ENCODE data around the gene TNFSF13B.
"Not testable (repeated sequence)": the region's sequence is repeated elsewhere in the genome, so short reads cannot be mapped to it uniquely, and the experiment has no call there.

TNFSF13B gene

GRCh38 chr13:108269601-108270328 lies at the start of gene TNFSF13B:
TNFSF13B (plus strand) TSS chr13:108269718; CDS start chr13:108269896, 178 bp downstream.
- peak; percentile 27 for DNase-seq (ENCODE audit: low read depth, low spot score)

GRCh38 chr13:108220041-108220440 lies 49.5 kb upstream of the TNFSF13B start:
- no peak for DNase-seq (ENCODE audit: low read depth, low spot score)

GRCh38 chr13:108223687-108224503 lies 45.6 kb upstream of the TNFSF13B start:
- DNase-seq (ENCODE audit: low read depth, low spot score): no peak

- no peak for DNase-seq (ENCODE audit: low read depth, low spot score)
These were observed 44.1 kb upstream of the TNFSF13B start for GRCh38 chr13:108225440-108225839.

GRCh38 chr13:108226184-108226583 lies 43.3 kb upstream of the TNFSF13B start:
- no peak for DNase-seq (ENCODE audit: low read depth, low spot score)

GRCh38 chr13:108227651-108228272 lies 41.8 kb upstream of the TNFSF13B start:
- no peak for DNase-seq (ENCODE audit: low read depth, low spot score)

GRCh38 chr13:108230377-108230776 lies 39.1 kb upstream of the TNFSF13B start:
- DNase-seq (ENCODE audit: low read depth, low spot score): no peak

GRCh38 chr13:108249150-108249549 lies 20.4 kb upstream of the TNFSF13B start:
- no peak for DNase-seq (ENCODE audit: low read depth, low spot score)

- no peak for DNase-seq (ENCODE audit: low read depth, low spot score)
These were observed 12.3 kb upstream of the TNFSF13B start for GRCh38 chr13:108257248-108257647.

GRCh38 chr13:108263621-108264355 lies 5.7 kb upstream of the TNFSF13B start:
- DNase-seq (ENCODE audit: low read depth, low spot score): no peak

GRCh38 chr13:108266321-108266990 lies 3.1 kb upstream of the TNFSF13B start:
- no peak for DNase-seq (ENCODE audit: low read depth, low spot score)

GRCh38 chr13:108267347-108267746 lies 2.2 kb upstream of the TNFSF13B start:
- no peak for DNase-seq (ENCODE audit: low read depth, low spot score)

- DNase-seq (ENCODE audit: low read depth, low spot score): not testable (repeated sequence)
These were observed 1.7 kb upstream of the TNFSF13B start for GRCh38 chr13:108267855-108268254.

- no peak for DNase-seq (ENCODE audit: low read depth, low spot score)
These were observed 929 bp upstream of the TNFSF13B start for GRCh38 chr13:108268466-108269112.

- no peak for DNase-seq (ENCODE audit: low read depth, low spot score)
These were observed 924 bp downstream of the TNFSF13B start for GRCh38 chr13:108270442-108270841.

- DNase-seq (ENCODE audit: low read depth, low spot score): no peak
These were observed 2.8 kb downstream of the TNFSF13B start for GRCh38 chr13:108272333-108272732.

GRCh38 chr13:108273429-108274118 lies 4.1 kb downstream of the TNFSF13B start:
- no peak for DNase-seq (ENCODE audit: low read depth, low spot score)

GRCh38 chr13:108274718-108275117 lies 5.2 kb downstream of the TNFSF13B start:
- DNase-seq (ENCODE audit: low read depth, low spot score): no peak

GRCh38 chr13:108276060-108276459 lies 6.5 kb downstream of the TNFSF13B start:
- no peak for DNase-seq (ENCODE audit: low read depth, low spot score)

GRCh38 chr13:108278466-108278865 lies 8.9 kb downstream of the TNFSF13B start:
- DNase-seq (ENCODE audit: low read depth, low spot score): no peak
